HEK293 (cell line): ENCODE data around the gene LDLRAD2.
A peak's percentile ranks its signal among the peaks of the same experiment; 100 is the strongest.

Source experiments
- CTCF ChIA-PET: fragments of 350-600 bp; formaldehyde crosslinking; extraction: SDS; loops from one replicate; lab custom pipeline; 2021; ENCODE audit warnings: antibody characterized with exemption; lab: Yijun Ruan, JAX
- POLR2A ChIA-PET: fragments of 300-600 bp; formaldehyde crosslinking; extraction: SDS; loops from one replicate; lab custom pipeline; 2020; ENCODE audit warnings: antibody characterized with exemption, inconsistent platforms; lab: Yijun Ruan, JAX
- H3K27ac ChIP-seq: fragments of 200-500 bp; sonication (Bioruptor generic); 2 replicates; pipeline ENCODE4 v1.5.1; 2014; ENCODE audit warnings: low read depth, low read length, control low read depth, inconsistent platforms; ENCODE audit errors: extremely low read depth
- H3K36me3 ChIP-seq, 2 experiments: fragments of 200-500 bp in 1 of 2; sonication (Bioruptor generic) in 1 of 2; 1 replicate in 1 of 2; 2 replicates in 1 of 2; pipeline ENCODE4 v1.5.1; 2014 to 2017; ENCODE audit warnings: inconsistent platforms in 2 of 2, low read length in 2 of 2; ENCODE audit not compliant: control insufficient read depth in 2 of 2, insufficient read depth in 1 of 2
- H3K4me1 ChIP-seq: fragments of 200-500 bp; sonication (Bioruptor generic); 2 replicates; pipeline ENCODE4 v1.5.1; 2014; ENCODE audit warnings: mild to moderate bottlenecking, low read length, inconsistent platforms; ENCODE audit not compliant: control insufficient read depth, insufficient read depth
- H3K4me3 ChIP-seq: 2 replicates; pipeline ENCODE4 v1.5.1; 2011; ENCODE audit warnings: low read depth, mild to moderate bottlenecking, control low read depth, low read length, moderate library complexity
- H3K9me3 ChIP-seq: fragments of 200-500 bp; sonication (Bioruptor generic); 2 replicates; pipeline ENCODE4 v1.5.1; 2014; ENCODE audit warnings: low read depth, low read length, inconsistent platforms; ENCODE audit not compliant: control insufficient read depth, insufficient read depth
- GLIS1 ChIP-seq: fragments of 450-650 bp; formaldehyde crosslinking; IDR thresholded peaks from 2 replicates; pipeline ENCODE4 v1.5.1; 2016; ENCODE audit warnings: missing biosample characterization, missing genetic modification characterization
- IKZF3 ChIP-seq: fragments of 450-650 bp; IDR thresholded peaks from 2 replicates; pipeline ENCODE4 v1.5.0; 2018; ENCODE audit warnings: missing biosample characterization, mild to moderate bottlenecking, missing genetic modification characterization, moderate library complexity
- KLF1 ChIP-seq: fragments of 450-650 bp; formaldehyde crosslinking; IDR thresholded peaks from 2 replicates; pipeline ENCODE4 v1.5.1; 2016; ENCODE audit warnings: missing biosample characterization, missing genetic modification characterization
- KLF10 ChIP-seq: fragments of 450-650 bp; IDR thresholded peaks from 2 replicates; pipeline ENCODE4 v1.5.1; 2018; ENCODE audit warnings: missing biosample characterization, mild to moderate bottlenecking, missing genetic modification characterization
- KLF16 ChIP-seq: fragments of 450-650 bp; formaldehyde crosslinking; IDR thresholded peaks from 2 replicates; pipeline ENCODE4 v1.5.1; 2017; ENCODE audit warnings: missing biosample characterization, missing genetic modification characterization
- KLF8 ChIP-seq: fragments of 450-650 bp; formaldehyde crosslinking; IDR thresholded peaks from 2 replicates; pipeline ENCODE4 v1.5.1; 2016; ENCODE audit warnings: missing biosample characterization, missing genetic modification characterization
- ZNF121 ChIP-seq: fragments of 450-650 bp; formaldehyde crosslinking; IDR thresholded peaks from 2 replicates; pipeline ENCODE4 v1.5.1; 2016; ENCODE audit warnings: missing biosample characterization, missing genetic modification characterization
- ZNF221 ChIP-seq: fragments of 450-650 bp; formaldehyde crosslinking; IDR thresholded peaks from 2 replicates; pipeline ENCODE4 v1.5.1; 2017; ENCODE audit warnings: missing biosample characterization, missing genetic modification characterization, borderline replicate concordance
- ZNF501 ChIP-seq: fragments of 450-650 bp; formaldehyde crosslinking; IDR thresholded peaks from 2 replicates; pipeline ENCODE4 v1.5.1; 2016; ENCODE audit warnings: missing biosample characterization, missing genetic modification characterization
- ZNF549 ChIP-seq: fragments of 450-650 bp; IDR thresholded peaks from 2 replicates; pipeline ENCODE4 v1.5.1; 2018; ENCODE audit warnings: missing biosample characterization, missing genetic modification characterization, mild to moderate bottlenecking, inconsistent platforms, moderate library complexity
- ZNF571 ChIP-seq: fragments of 450-650 bp; formaldehyde crosslinking; IDR thresholded peaks from 2 replicates; pipeline ENCODE4 v1.5.0; 2017; ENCODE audit warnings: missing biosample characterization, missing genetic modification characterization
- ZNF624 ChIP-seq: fragments of 450-650 bp; formaldehyde crosslinking; IDR thresholded peaks from 2 replicates; pipeline ENCODE4 v1.5.1; 2017; ENCODE audit warnings: missing biosample characterization, missing genetic modification characterization
- ZNF747 ChIP-seq: fragments of 450-650 bp; formaldehyde crosslinking; IDR thresholded peaks from 2 replicates; pipeline ENCODE4 v1.5.1; 2016; ENCODE audit warnings: missing biosample characterization, missing genetic modification characterization
- ZNF791 ChIP-seq: fragments of 450-650 bp; formaldehyde crosslinking; IDR thresholded peaks from 2 replicates; pipeline ENCODE4 v1.5.1; 2016; ENCODE audit warnings: missing biosample characterization, missing genetic modification characterization
- ZNF843 ChIP-seq: fragments of 450-650 bp; formaldehyde crosslinking; IDR thresholded peaks from 2 replicates; pipeline ENCODE4 v1.5.1; 2016; ENCODE audit warnings: missing biosample characterization, missing genetic modification characterization
- TF ChIP-seq, protein P1 (sequence below): fragments of 450-650 bp; formaldehyde crosslinking; IDR thresholded peaks from 2 replicates; pipeline ENCODE4 v1.5.1; 2016; ENCODE audit warnings: missing biosample characterization, missing genetic modification characterization
- TF ChIP-seq, protein P2 (sequence below): fragments of 450-650 bp; formaldehyde crosslinking; IDR thresholded peaks from 2 replicates; pipeline ENCODE4 v1.5.1; 2017; ENCODE audit warnings: missing biosample characterization, missing genetic modification characterization
- TF ChIP-seq, protein P3 (sequence below): fragments of 450-650 bp; formaldehyde crosslinking; IDR thresholded peaks from 2 replicates; pipeline ENCODE4 v1.5.1; 2016; ENCODE audit warnings: missing biosample characterization, missing genetic modification characterization
- TF ChIP-seq, protein P4 (sequence below): fragments of 450-650 bp; formaldehyde crosslinking; IDR thresholded peaks from 2 replicates; pipeline ENCODE4 v1.5.1; 2016; ENCODE audit warnings: missing biosample characterization, missing genetic modification characterization
- TF ChIP-seq, protein P5 (sequence below): fragments of 450-650 bp; formaldehyde crosslinking; IDR thresholded peaks from 2 replicates; pipeline ENCODE4 v1.5.1; 2017; ENCODE audit warnings: missing biosample characterization, missing genetic modification characterization
- TF ChIP-seq, protein P6 (sequence below): fragments of 450-650 bp; formaldehyde crosslinking; IDR thresholded peaks from 2 replicates; pipeline ENCODE4 v1.5.1; 2016; ENCODE audit warnings: missing biosample characterization, missing genetic modification characterization, low read depth
- TF ChIP-seq, protein P7 (sequence below): fragments of 450-650 bp; formaldehyde crosslinking; IDR thresholded peaks from 2 replicates; pipeline ENCODE4 v1.5.1; 2016; ENCODE audit warnings: missing biosample characterization, missing genetic modification characterization, borderline replicate concordance

Gene LDLRAD2

DNA sequence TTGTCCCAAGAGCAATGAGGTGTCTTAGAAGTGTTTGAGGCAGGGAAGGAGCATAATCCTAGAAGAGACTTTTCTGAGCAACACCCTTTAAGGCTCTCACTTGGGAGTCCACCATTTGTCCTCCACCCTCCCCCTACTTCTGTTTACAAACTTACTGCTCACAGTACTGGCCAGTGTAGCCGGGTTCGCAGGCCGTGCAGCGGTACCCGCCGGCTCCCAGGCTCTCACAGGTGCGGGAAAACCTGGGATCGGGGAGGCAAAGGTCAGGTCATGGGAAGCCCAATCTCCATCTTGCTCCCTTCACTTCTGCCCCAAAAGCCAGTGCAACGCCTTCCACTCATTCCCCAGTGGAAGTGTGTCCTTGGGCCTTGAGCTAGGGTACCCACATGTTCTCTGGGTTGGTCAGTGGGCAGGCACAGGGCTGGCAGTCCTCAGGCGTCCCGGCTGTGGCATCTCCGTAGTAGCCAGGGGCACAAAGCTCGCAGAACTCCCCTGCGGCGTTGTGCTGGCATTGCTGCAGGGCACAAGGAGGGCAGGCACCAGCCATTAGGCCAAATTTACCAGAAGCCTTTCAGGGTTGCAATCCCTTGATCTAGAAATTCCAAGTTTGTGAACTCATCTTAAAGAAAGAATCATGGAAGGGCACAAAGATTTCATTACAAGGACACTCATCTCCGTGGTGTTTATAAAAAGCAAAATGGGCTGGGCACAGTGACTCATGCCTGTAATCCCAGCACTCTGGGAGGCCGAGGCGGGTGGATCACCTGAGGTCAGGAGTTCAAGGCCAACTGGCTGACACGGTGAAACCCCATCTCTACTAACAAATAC is 49.8 kb downstream of the LDLRAD2 start:
- POLR2A ChIA-PET, result interaction anchor here (0.7 kb wide), 1 partner anchor 1170 kb away, joined by 4 read pairs; no protein-coding TSS in a partner anchor
- Histone ChIP-seq H3K9me3 (no peaks in the 10 kb centered on the region), H3K4me1 (no peaks in the 10 kb centered on the region), H3K36me3 (peaks cover 0 to 58% of the 10 kb centered on the region in 2 experiments; a peak in 1 of 3 replicates), H3K4me3 (no peak overlapping the region), H3K27ac (no peak overlapping the region)
- CTCF ChIA-PET, result no interaction called here
- no peak for TF ChIP-seq ZNF571 (tag by site-specific recombination)
- TF ChIP-seq KLF10 (tag by site-specific recombination), result no peak
- TF ChIP-seq KLF8 (tag by site-specific recombination), result 0 out of 2 replicates have a peak, but pooled peaks have one; percentile 17
- TF ChIP-seq, protein P1, sequence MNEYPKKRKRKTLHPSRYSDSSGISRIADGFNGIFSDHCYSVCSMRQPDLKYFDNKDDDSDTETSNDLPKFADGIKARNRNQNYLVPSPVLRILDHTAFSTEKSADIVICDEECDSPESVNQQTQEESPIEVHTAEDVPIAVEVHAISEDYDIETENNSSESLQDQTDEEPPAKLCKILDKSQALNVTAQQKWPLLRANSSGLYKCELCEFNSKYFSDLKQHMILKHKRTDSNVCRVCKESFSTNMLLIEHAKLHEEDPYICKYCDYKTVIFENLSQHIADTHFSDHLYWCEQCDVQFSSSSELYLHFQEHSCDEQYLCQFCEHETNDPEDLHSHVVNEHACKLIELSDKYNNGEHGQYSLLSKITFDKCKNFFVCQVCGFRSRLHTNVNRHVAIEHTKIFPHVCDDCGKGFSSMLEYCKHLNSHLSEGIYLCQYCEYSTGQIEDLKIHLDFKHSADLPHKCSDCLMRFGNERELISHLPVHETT (tag by site-specific recombination), result no peak
- peak; percentile 44; the same call in 1 of the 2 replicates for TF ChIP-seq KLF1 (tag by site-specific recombination)
- TF ChIP-seq, protein P2, sequence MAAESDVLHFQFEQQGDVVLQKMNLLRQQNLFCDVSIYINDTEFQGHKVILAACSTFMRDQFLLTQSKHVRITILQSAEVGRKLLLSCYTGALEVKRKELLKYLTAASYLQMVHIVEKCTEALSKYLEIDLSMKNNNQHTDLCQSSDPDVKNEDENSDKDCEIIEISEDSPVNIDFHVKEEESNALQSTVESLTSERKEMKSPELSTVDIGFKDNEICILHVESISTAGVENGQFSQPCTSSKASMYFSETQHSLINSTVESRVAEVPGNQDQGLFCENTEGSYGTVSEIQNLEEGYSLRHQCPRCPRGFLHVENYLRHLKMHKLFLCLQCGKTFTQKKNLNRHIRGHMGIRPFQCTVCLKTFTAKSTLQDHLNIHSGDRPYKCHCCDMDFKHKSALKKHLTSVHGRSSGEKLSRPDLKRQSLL (tag by site-specific recombination), result no peak
- TF ChIP-seq ZNF747 (tag by site-specific recombination), result no peak
- no peak for TF ChIP-seq ZNF624
- TF ChIP-seq, protein P3, sequence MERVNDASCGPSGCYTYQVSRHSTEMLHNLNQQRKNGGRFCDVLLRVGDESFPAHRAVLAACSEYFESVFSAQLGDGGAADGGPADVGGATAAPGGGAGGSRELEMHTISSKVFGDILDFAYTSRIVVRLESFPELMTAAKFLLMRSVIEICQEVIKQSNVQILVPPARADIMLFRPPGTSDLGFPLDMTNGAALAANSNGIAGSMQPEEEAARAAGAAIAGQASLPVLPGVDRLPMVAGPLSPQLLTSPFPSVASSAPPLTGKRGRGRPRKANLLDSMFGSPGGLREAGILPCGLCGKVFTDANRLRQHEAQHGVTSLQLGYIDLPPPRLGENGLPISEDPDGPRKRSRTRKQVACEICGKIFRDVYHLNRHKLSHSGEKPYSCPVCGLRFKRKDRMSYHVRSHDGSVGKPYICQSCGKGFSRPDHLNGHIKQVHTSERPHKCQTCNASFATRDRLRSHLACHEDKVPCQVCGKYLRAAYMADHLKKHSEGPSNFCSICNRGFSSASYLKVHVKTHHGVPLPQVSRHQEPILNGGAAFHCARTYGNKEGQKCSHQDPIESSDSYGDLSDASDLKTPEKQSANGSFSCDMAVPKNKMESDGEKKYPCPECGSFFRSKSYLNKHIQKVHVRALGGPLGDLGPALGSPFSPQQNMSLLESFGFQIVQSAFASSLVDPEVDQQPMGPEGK, result no peak
- TF ChIP-seq IKZF3, result no peak
- no peak for TF ChIP-seq ZNF791 (tag by site-specific recombination)
- TF ChIP-seq ZNF221, result no peak
- TF ChIP-seq ZNF121 (tag by site-specific recombination), result no peak
- TF ChIP-seq ZNF843, result no peak
- TF ChIP-seq, protein P4, sequence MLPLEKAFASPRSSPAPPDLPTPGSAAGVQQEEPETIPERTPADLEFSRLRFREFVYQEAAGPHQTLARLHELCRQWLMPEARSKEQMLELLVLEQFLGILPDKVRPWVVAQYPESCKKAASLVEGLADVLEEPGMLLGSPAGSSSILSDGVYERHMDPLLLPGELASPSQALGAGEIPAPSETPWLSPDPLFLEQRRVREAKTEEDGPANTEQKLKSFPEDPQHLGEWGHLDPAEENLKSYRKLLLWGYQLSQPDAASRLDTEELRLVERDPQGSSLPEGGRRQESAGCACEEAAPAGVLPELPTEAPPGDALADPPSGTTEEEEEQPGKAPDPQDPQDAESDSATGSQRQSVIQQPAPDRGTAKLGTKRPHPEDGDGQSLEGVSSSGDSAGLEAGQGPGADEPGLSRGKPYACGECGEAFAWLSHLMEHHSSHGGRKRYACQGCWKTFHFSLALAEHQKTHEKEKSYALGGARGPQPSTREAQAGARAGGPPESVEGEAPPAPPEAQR (tag by site-specific recombination), result no peak
- TF ChIP-seq GLIS1 (tag by site-specific recombination), result peak; percentile 59
- no peak for TF ChIP-seq ZNF549 (tag by site-specific recombination)
- TF ChIP-seq, protein P5, sequence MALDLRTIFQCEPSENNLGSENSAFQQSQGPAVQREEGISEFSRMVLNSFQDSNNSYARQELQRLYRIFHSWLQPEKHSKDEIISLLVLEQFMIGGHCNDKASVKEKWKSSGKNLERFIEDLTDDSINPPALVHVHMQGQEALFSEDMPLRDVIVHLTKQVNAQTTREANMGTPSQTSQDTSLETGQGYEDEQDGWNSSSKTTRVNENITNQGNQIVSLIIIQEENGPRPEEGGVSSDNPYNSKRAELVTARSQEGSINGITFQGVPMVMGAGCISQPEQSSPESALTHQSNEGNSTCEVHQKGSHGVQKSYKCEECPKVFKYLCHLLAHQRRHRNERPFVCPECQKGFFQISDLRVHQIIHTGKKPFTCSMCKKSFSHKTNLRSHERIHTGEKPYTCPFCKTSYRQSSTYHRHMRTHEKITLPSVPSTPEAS (tag by site-specific recombination), result no peak
- no peak for TF ChIP-seq KLF16 (tag by site-specific recombination)
- TF ChIP-seq, protein P6, sequence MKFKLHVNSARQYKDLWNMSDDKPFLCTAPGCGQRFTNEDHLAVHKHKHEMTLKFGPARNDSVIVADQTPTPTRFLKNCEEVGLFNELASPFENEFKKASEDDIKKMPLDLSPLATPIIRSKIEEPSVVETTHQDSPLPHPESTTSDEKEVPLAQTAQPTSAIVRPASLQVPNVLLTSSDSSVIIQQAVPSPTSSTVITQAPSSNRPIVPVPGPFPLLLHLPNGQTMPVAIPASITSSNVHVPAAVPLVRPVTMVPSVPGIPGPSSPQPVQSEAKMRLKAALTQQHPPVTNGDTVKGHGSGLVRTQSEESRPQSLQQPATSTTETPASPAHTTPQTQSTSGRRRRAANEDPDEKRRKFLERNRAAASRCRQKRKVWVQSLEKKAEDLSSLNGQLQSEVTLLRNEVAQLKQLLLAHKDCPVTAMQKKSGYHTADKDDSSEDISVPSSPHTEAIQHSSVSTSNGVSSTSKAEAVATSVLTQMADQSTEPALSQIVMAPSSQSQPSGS (tag by site-specific recombination), result no peak
- no peak for TF ChIP-seq ZNF501 (tag by site-specific recombination)
- TF ChIP-seq, protein P7, sequence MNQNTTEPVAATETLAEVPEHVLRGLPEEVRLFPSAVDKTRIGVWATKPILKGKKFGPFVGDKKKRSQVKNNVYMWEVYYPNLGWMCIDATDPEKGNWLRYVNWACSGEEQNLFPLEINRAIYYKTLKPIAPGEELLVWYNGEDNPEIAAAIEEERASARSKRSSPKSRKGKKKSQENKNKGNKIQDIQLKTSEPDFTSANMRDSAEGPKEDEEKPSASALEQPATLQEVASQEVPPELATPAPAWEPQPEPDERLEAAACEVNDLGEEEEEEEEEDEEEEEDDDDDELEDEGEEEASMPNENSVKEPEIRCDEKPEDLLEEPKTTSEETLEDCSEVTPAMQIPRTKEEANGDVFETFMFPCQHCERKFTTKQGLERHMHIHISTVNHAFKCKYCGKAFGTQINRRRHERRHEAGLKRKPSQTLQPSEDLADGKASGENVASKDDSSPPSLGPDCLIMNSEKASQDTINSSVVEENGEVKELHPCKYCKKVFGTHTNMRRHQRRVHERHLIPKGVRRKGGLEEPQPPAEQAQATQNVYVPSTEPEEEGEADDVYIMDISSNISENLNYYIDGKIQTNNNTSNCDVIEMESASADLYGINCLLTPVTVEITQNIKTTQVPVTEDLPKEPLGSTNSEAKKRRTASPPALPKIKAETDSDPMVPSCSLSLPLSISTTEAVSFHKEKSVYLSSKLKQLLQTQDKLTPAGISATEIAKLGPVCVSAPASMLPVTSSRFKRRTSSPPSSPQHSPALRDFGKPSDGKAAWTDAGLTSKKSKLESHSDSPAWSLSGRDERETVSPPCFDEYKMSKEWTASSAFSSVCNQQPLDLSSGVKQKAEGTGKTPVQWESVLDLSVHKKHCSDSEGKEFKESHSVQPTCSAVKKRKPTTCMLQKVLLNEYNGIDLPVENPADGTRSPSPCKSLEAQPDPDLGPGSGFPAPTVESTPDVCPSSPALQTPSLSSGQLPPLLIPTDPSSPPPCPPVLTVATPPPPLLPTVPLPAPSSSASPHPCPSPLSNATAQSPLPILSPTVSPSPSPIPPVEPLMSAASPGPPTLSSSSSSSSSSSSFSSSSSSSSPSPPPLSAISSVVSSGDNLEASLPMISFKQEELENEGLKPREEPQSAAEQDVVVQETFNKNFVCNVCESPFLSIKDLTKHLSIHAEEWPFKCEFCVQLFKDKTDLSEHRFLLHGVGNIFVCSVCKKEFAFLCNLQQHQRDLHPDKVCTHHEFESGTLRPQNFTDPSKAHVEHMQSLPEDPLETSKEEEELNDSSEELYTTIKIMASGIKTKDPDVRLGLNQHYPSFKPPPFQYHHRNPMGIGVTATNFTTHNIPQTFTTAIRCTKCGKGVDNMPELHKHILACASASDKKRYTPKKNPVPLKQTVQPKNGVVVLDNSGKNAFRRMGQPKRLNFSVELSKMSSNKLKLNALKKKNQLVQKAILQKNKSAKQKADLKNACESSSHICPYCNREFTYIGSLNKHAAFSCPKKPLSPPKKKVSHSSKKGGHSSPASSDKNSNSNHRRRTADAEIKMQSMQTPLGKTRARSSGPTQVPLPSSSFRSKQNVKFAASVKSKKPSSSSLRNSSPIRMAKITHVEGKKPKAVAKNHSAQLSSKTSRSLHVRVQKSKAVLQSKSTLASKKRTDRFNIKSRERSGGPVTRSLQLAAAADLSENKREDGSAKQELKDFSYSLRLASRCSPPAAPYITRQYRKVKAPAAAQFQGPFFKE, result no peak
